Activated CD4-positive, CD25-positive, alpha-beta regulatory T cell treated with anti-CD3 and anti-CD28 coated beads, Interleukin-2, amount 50 U/mL, for 16 hours (primary cell): ENCODE measurements around the gene ST6GALNAC3.

Experiments used
- DNase-seq: peaks from one replicate; pipeline ENCODE4 v3.0.0-alpha.2; 2020; ENCODE audit warnings: low read depth, low spot score

Gene ST6GALNAC3

GRCh38 chr1:76142771-76143540 is 68.4 kb downstream of the ST6GALNAC3 start:
- DNase-seq, result no peak

- no peak for DNase-seq
Measured at GRCh38 chr1:76144247-76144646, 69.7 kb downstream of the ST6GALNAC3 start.

- DNase-seq, result no peak
Measured at GRCh38 chr1:76145332-76145731, 70.8 kb downstream of the ST6GALNAC3 start.

GRCh38 chr1:76146184-76146583 is 71.6 kb downstream of the ST6GALNAC3 start:
- no peak for DNase-seq

- DNase-seq, result no peak
Measured at GRCh38 chr1:76147917-76148316, 73.4 kb downstream of the ST6GALNAC3 start.

- DNase-seq, result no peak
Measured at GRCh38 chr1:76148460-76148859, 73.9 kb downstream of the ST6GALNAC3 start.

- DNase-seq, result no peak
Measured at GRCh38 chr1:76153841-76154205, 79.3 kb downstream of the ST6GALNAC3 start.

GRCh38 chr1:76154206-76154956 is 79.8 kb downstream of the ST6GALNAC3 start:
- peak; percentile 63 for DNase-seq

- no peak for DNase-seq
Measured at GRCh38 chr1:76156987-76157386, 82.4 kb downstream of the ST6GALNAC3 start.

GRCh38 chr1:76158126-76158525 is 83.6 kb downstream of the ST6GALNAC3 start:
- DNase-seq, result no peak

GRCh38 chr1:76160225-76160624 is 85.7 kb downstream of the ST6GALNAC3 start:
- DNase-seq, result no peak

GRCh38 chr1:76161451-76161850 is 86.9 kb downstream of the ST6GALNAC3 start:
- DNase-seq, result no peak

- DNase-seq, result no peak
Measured at GRCh38 chr1:76162254-76162653, 87.7 kb downstream of the ST6GALNAC3 start.

- DNase-seq, result no peak
Measured at GRCh38 chr1:76164165-76164564, 89.6 kb downstream of the ST6GALNAC3 start.

- no peak for DNase-seq
Measured at GRCh38 chr1:76170084-76170483, 95.5 kb downstream of the ST6GALNAC3 start.

GRCh38 chr1:76170513-76170912 is 96.0 kb downstream of the ST6GALNAC3 start:
- DNase-seq, result no peak

- no peak for DNase-seq
Measured at GRCh38 chr1:76176000-76176399, 101.5 kb downstream of the ST6GALNAC3 start.

GRCh38 chr1:76177615-76178014 is 103.1 kb downstream of the ST6GALNAC3 start:
- no peak for DNase-seq

GRCh38 chr1:76179219-76179698 is 104.7 kb downstream of the ST6GALNAC3 start:
- DNase-seq, result no peak

GRCh38 chr1:76185207-76185606 is 110.7 kb downstream of the ST6GALNAC3 start:
- no peak for DNase-seq

GRCh38 chr1:76186554-76187170 is 112.1 kb downstream of the ST6GALNAC3 start:
- no peak for DNase-seq

- DNase-seq, result no peak
Measured at GRCh38 chr1:76187436-76187835, 112.9 kb downstream of the ST6GALNAC3 start.
